Astrocyte of the cerebellum (primary cell): Measurements from ENCODE around the gene CAPN5.

Experiments used
- DNase-seq: peaks from one replicate; pipeline ENCODE4 v3.0.0-alpha.2; 2011; ENCODE audit warnings: low read depth
- H3K4me3 ChIP-seq: 2 replicates; pipeline ENCODE4 v1.5.1; 2011; ENCODE audit warnings: mild to moderate bottlenecking, low read depth, low read length, moderate library complexity
- CTCF ChIP-seq: IDR thresholded peaks from 2 replicates; pipeline ENCODE4 v1.5.1; 2012; ENCODE audit warnings: low read length, low read depth, moderate library complexity, mild to moderate bottlenecking; ENCODE audit errors: missing control alignments
- in situ Hi-C: cut with HindIII; loops from 2 replicates; pipeline ENCODE4 v1.10.0; 2017; ENCODE audit warnings: low sequenced_read_pairs

Gene CAPN5

GRCh38 chr11:77080643-77081210 is 14.0 kb downstream of the CAPN5 start:
- no peak for DNase-seq
- in situ Hi-C loops, result no loop called here

GRCh38 chr11:77081381-77081851 is 14.6 kb downstream of the CAPN5 start:
- in situ Hi-C loops, result no loop called here
- no peak for TF ChIP-seq CTCF
- no peak overlapping the region for H3K4me3 ChIP-seq
- no peak for DNase-seq

More at GRCh38 chr11:77080643-77081210, 14.0 kb downstream of the CAPN5 start:
- TF ChIP-seq CTCF, result no peak
- no peak overlapping the region for H3K4me3 ChIP-seq

GRCh38 chr11:77081976-77082836 is 15.4 kb downstream of the CAPN5 start:
- in situ Hi-C loops, result no loop called here
- no peak for TF ChIP-seq CTCF
- no peak for DNase-seq
- no peak overlapping the region for H3K4me3 ChIP-seq

- H3K4me3 ChIP-seq, result no peak overlapping the region
- DNase-seq, result no peak
- no peak for TF ChIP-seq CTCF
- in situ Hi-C loops, result no loop called here
These were observed 16.2 kb downstream of the CAPN5 start for GRCh38 chr11:77082838-77083565.

- in situ Hi-C loops, result no loop called here
- no peak for DNase-seq
- no peak for TF ChIP-seq CTCF
- H3K4me3 ChIP-seq, result no peak overlapping the region
These were observed 16.9 kb downstream of the CAPN5 start for GRCh38 chr11:77083566-77084245.

- no peak for TF ChIP-seq CTCF
- no peak for DNase-seq
- in situ Hi-C loops, result no loop called here
These were observed 17.9 kb downstream of the CAPN5 start for GRCh38 chr11:77084581-77085191.

More at GRCh38 chr11:77084581-77085191, 17.9 kb downstream of the CAPN5 start:
- H3K4me3 ChIP-seq, result no peak overlapping the region
